MCF 10A (cell line): ENCODE measurements around the gene ABL2. TPM values are rescaled to one million over a fixed set of nuclear protein-coding genes. Genes with fewer than 3 reads are reported as not detected.
"Not testable (repeated sequence)": the region's sequence is repeated elsewhere in the genome, so short reads cannot be mapped to it uniquely, and the experiment has no call there.

Experiments used
- BruUV-seq: library from RNA; stranded (reverse); fragments of 400-500 nt; replicated peaks from 2 replicates; lab custom pipeline; 2021; lab: Mats Ljungman, UMichigan
- CTCF ChIA-PET: fragments of 300-600 bp; sonication (Branson Sonifier 250); formaldehyde crosslinking; extraction: SDS; loops from one replicate; lab custom pipeline; 2021; ENCODE audit warnings: antibody characterized with exemption, inconsistent platforms; lab: Yijun Ruan, JAX
- POLR2A ChIA-PET: fragments of 300-600, 350-650 bp; sonication (Branson Sonifier 250); formaldehyde crosslinking; extraction: SDS; loops from one replicate; lab custom pipeline; 2020; ENCODE audit warnings: antibody characterized with exemption, inconsistent platforms; lab: Yijun Ruan, JAX
- DNase-seq: peaks from one replicate; pipeline ENCODE4 v3.0.0-alpha.2; 2018; ENCODE audit not compliant: unreplicated experiment
- H3K27ac Mint-ChIP-seq: one replicate; pipeline ENCODE4 v1.8.0; 2022; ENCODE audit warnings: mild to moderate bottlenecking, low read depth, mixed read lengths; ENCODE audit not compliant: unreplicated experiment
- H3K27me3 Mint-ChIP-seq: one replicate; pipeline ENCODE4 v1.8.0; 2022; ENCODE audit warnings: mixed read lengths; ENCODE audit not compliant: insufficient read depth, unreplicated experiment
- H3K36me3 Mint-ChIP-seq: one replicate; pipeline ENCODE4 v1.8.0; 2022; ENCODE audit warnings: mild to moderate bottlenecking, moderate library complexity, mixed read lengths; ENCODE audit not compliant: insufficient read depth, unreplicated experiment
- H3K4me1 Mint-ChIP-seq: one replicate; pipeline ENCODE4 v1.8.0; 2022; ENCODE audit warnings: mixed read lengths; ENCODE audit not compliant: insufficient read depth, unreplicated experiment
- H3K4me3 Mint-ChIP-seq: one replicate; pipeline ENCODE4 v1.8.0; 2022; ENCODE audit warnings: mild to moderate bottlenecking, moderate library complexity, mixed read lengths; ENCODE audit not compliant: unreplicated experiment
- H3K9me3 Mint-ChIP-seq: one replicate; pipeline ENCODE4 v1.8.0; 2022; ENCODE audit warnings: mixed read lengths; ENCODE audit not compliant: unreplicated experiment
- CTCF ChIP-seq: fragments of 200-600 bp; IDR thresholded peaks from one replicate; pipeline ENCODE4 v1.8.0; 2022; ENCODE audit warnings: antibody characterized with exemption, mild to moderate bottlenecking; ENCODE audit not compliant: unreplicated experiment
- intact Hi-C: fragments of 100-400 bp; cut with micrococcal nuclease; formaldehyde crosslinking; loops from 2 replicates; pipeline ENCODE4 v1.14.1; 2022
- total RNA-seq: library from RNA; stranded (reverse); gene quantifications from 2 replicates; pipeline ENCODE4 v1.2.3, GENCODE V29; 2022

ABL2 gene
- total RNA-seq, 1 experiment from 2014 or later: 109 TPM

DNA sequence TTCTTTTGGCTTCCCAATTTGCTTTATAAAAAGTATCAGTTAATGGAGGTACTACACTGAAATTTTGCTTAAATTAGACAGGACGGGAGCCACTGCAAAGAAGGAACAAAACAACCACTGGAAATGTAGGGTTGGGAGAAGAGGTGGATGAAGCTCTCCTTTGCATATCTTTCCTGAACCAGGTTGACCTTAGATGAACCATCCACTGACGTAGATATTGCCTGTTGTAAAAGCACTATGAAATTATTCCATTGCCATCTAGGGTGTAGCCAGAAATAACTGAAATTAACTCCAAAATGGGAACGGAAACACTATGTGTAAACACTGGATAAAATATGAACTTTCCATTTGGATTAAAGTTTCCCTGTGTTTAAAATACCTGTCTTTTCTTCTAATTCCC is 1.2 kb upstream of the ABL2 start:
- peak overlapping the region; percentile 80 for H3K4me3 Mint-ChIP-seq
- no peak for TF ChIP-seq CTCF
- H3K27me3 Mint-ChIP-seq: no peaks in the 10 kb centered on the region
- no peak overlapping the region for H3K27ac Mint-ChIP-seq
- CTCF ChIA-PET: interaction anchor here (0.6 to 1.5 kb wide), 3 partner anchors 12 to 152 kb away, joined by 3 read pairs; no protein-coding TSS in a partner anchor
- no peak for DNase-seq
- H3K36me3 Mint-ChIP-seq: peaks cover under 1% of the 10 kb centered on the region
- BruUV-seq: no TSS peak
- POLR2A ChIA-PET: interaction anchor here (1.4 to 1.7 kb wide), 3 partner anchors 12 to 89 kb away, joined by 6 to 11 read pairs (median 6); partner anchors contain the start of gene SOAT1
- H3K4me1 Mint-ChIP-seq: peaks cover 43% of the 10 kb centered on the region
- intact Hi-C loops: no loop called here
- H3K9me3 Mint-ChIP-seq: no peaks in the 10 kb centered on the region

DNA sequence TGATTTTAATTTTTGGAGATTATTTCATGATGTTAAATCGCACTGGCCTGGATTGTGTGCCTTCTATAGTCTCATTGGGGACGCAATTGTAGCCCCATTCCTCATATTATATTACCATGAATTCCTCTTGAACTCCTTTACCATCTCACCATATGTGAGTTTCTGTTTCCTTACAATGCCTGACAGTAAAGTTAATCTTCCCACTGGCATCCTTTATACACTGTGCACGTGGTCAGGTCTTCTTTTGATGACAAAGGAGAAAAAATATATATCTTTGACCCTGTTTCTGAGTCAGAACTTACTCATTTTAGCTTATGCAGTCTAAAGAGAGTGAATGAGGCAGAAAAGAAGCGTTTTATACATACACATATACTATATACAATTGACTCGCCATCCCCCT is 774 bp upstream of the ABL2 start:
- Mint-ChIP-seq H3K27ac (peak overlapping the region; percentile 52), H3K36me3 (peaks cover 5% of the 10 kb centered on the region), H3K9me3 (no peaks in the 10 kb centered on the region), H3K4me3 (peak overlapping the region; percentile 80), H3K27me3 (no peaks in the 10 kb centered on the region), H3K4me1 (peaks cover 43% of the 10 kb centered on the region)
- TF ChIP-seq CTCF: no peak
- ChIA-PET CTCF (interaction anchor here (0.6 to 1.5 kb wide), 7 partner anchors 10 to 890 kb away, joined by 3 to 6 read pairs (median 3); no protein-coding TSS in a partner anchor), POLR2A (interaction anchor here (0.7 to 1.7 kb wide), 7 partner anchors 11 to 650 kb away, joined by 3 to 11 read pairs (median 5); partner anchors contain the start of genes AXDND1 and SOAT1)
- DNase-seq: peak; percentile 53
- BruUV-seq: TSS peak; percentile 68
- intact Hi-C loops: no loop called here

DNA sequence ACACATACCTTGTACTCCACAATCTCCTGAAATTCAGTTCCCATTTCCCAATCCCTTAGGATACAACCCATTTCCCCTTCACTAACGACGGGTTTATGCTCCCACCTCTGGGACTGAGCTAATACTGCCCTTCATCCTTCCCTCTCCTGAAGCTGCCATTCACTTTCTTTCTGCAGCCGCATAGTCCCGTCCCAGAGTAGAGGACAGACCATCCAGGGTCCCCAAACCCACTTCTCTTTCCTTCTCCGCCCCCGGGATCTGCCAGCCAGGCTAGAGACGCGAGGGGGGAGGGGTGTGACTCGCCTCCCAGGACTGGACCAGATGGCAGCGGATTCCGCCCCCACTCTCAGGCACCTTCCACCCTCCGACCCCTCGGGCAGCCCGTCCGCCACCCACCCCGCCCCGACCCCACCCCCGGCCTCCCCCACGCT is 679 bp downstream of the ABL2 start:
- Mint-ChIP-seq H3K4me1 (peaks cover 34% of the 10 kb centered on the region), H3K27ac (peak overlapping the region; percentile 52), H3K27me3 (no peaks in the 10 kb centered on the region), H3K4me3 (peak overlapping the region; percentile 80), H3K36me3 (peaks cover 19% of the 10 kb centered on the region), H3K9me3 (no peaks in the 10 kb centered on the region)
- DNase-seq: peak; percentile 59
- BruUV-seq: no TSS peak
- no peak for TF ChIP-seq CTCF
- ChIA-PET CTCF (no interaction called here), POLR2A (interaction anchor here (0.6 to 2.9 kb wide), 5 partner anchors 10 to 639 kb away, joined by 3 to 9 read pairs (median 3); partner anchors contain the start of gene SOAT1)
- intact Hi-C loops: loop anchor here (2.0 kb wide), 1 partner anchor 86 kb away; no protein-coding TSS in a partner anchor

- H3K9me3 Mint-ChIP-seq: no peaks in the 10 kb centered on the region
- H3K4me1 Mint-ChIP-seq: peaks cover 34% of the 10 kb centered on the region
- POLR2A ChIA-PET: interaction anchor here (0.7 to 2.9 kb wide), 4 partner anchors 8 to 139 kb away, joined by 3 to 9 read pairs (median 4); partner anchors contain the start of gene AXDND1
- intact Hi-C loops: no loop called here
- no peak for DNase-seq
- no peak for TF ChIP-seq CTCF
- H3K36me3 Mint-ChIP-seq: peaks cover 35% of the 10 kb centered on the region
- CTCF ChIA-PET: interaction anchor here (0.6 to 1.2 kb wide), 11 partner anchors 23 to 792 kb away, joined by 3 to 6 read pairs (median 3); no protein-coding TSS in a partner anchor
- no TSS peak for BruUV-seq
- no peaks in the 10 kb centered on the region for H3K27me3 Mint-ChIP-seq
- H3K4me3 Mint-ChIP-seq: no peak overlapping the region
- no peak overlapping the region for H3K27ac Mint-ChIP-seq
These were observed 2.7 kb downstream of the ABL2 start for GRCh38 chr1:179226738-179227137.

DNA sequence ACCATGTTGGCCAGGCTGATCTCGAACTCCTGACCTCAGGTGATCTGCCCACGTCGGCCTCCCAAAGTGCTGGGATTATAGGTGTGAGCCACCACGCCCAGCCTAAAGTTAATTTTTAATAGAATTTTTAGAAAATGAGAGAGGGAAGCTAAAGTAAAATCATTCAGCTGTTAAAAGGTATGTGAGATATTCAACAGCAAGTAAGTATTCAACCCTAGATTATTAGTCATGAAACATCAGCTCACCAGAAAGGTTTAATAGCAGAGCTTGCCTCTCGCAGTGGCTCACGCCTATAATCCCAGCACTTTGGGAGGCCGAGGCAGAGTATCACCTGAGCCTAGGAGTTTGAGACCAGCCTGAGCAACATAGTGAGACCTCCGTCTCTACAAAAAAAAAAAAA is 5.0 kb downstream of the ABL2 start:
- H3K9me3 Mint-ChIP-seq, H3K27me3 Mint-ChIP-seq, POLR2A ChIA-PET, intact Hi-C loops, H3K4me3 Mint-ChIP-seq, DNase-seq, H3K27ac Mint-ChIP-seq, BruUV-seq: not testable (repeated sequence)
- Mint-ChIP-seq H3K4me1 (peaks cover 24% of the 10 kb centered on the region), H3K36me3 (peaks cover 46% of the 10 kb centered on the region)
- CTCF ChIA-PET: interaction anchor here (0.6 to 1.3 kb wide), 4 partner anchors 18 to 585 kb away, joined by 3 read pairs; no protein-coding TSS in a partner anchor

GRCh38 chr1:179221121-179221520 is 8.4 kb downstream of the ABL2 start:
- H3K9me3 Mint-ChIP-seq, BruUV-seq, H3K27ac Mint-ChIP-seq, H3K27me3 Mint-ChIP-seq, POLR2A ChIA-PET, DNase-seq, H3K4me3 Mint-ChIP-seq, intact Hi-C loops: not testable (repeated sequence)
- CTCF ChIA-PET: interaction anchor here (0.5 kb wide), 1 partner anchor 27 kb away, joined by 4 read pairs; no protein-coding TSS in a partner anchor
- Mint-ChIP-seq H3K36me3 (peaks cover 57% of the 10 kb centered on the region), H3K4me1 (peaks cover 17% of the 10 kb centered on the region)
